Measurements from ENCODE around the gene EPS15.
A peak's percentile ranks its signal among the peaks of the same experiment; 100 is the strongest.

GRCh38 chr1:51568231-51568935, 49.3 kb upstream of the EPS15 start:
- TF ChIP-seq CTCF (conservative IDR thresholded peaks at IDR 0.05; ENCODE audit: low read length), result peak; percentile 26
- no peak for TF ChIP-seq EZH2phosphoT487 (IDR thresholded peaks at IDR 0.05; ENCODE audit: borderline replicate concordance)

All from Loucy (cell line).